NCI-H2081 (cell line): Measurements from ENCODE around the gene ABCD1.

ENCODE experiments used
- DNase-seq, 2 experiments: peaks; one replicate each; lab custom pipeline; 2025; lab: John Stamatoyannopoulos, UW

The ABCD1 gene

DNA sequence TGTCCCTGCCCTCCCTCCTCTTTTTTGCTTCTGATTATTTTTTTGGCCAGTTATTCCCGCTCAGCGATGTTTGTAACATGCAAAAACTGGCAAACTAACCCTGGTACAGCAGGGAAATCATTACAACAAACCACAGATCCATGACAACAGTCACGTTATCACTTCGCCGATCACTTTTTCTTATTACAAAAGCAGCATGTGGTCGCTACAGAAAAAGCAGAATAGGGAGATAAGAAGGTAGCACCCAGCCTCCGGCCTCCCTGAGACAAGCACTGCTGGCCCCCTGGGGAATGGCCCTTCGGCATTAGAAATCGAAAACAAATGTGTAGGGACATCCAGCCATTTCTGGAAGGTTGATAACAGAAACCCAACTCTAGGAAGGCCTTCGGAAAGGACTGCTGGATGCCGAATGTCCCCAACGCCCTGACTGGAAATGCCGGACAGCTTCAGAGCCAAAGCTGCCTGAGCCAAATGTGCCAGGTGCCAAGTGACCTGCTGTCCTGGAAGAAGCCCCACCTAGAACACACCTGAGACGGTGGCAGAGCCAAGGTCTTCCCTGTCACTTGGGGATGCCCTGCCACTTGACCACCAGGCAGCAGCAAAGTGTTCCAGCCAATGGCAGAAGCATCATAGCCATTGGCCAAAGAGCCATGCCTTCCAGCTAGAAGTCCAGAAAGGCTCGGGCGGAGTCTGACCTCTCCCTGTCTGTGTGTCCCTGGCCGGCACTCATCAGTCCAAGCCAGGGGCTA, 66.6 kb downstream of the ABCD1 start:
- DNase-seq = no peak

DNA sequence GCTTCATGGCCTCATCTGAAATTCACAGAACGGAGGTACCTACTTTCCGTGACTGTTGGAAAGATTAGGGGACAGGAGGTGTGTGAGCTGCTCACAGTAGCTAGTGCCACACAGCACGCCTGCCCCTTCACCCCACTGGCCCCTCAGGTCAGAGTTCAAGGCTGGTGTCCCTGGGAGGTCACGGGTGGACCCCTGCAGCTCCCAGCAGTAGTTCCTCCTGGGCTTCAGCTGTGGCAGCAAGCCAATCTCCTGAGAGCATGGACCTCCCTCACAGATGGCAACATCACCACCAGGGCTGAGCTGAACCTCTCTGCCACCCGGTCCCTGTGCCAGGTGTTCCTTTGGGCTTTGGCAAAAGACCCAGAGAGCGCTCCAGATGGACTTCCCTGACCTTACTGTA, 67.7 kb downstream of the ABCD1 start:
- no peak for DNase-seq

DNA sequence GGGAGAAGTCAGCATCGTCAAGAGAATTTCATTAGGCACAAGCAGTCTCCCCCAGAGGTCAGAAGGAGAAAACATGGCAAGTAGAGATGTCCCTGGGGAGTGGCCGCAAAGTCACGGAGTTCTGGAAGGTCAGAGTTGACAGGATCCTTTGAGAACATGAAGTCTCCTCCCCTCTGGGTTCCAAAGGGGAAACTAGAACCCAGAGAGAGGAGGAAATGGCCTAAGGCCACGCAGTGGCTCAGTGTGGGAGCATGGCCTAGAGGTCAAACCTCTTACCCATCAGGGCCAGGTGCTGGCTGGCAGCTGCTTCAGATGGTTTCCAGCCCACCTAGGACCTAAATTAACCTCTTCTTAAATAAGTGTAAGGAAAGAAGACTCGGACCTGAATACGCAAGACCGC, 68.6 kb downstream of the ABCD1 start:
- no peak for DNase-seq
